ENCODE results near the gene MED29.

MED29 gene

GRCh38 chr19:39350156-39350555 lies 41.0 kb upstream of the MED29 start:
- no peak overlapping the region for H3K4me3 ChIP-seq (ENCODE audit: low read depth, low read length)
- DNase-seq (ENCODE audit: low read depth), result no peak
- no peak for TF ChIP-seq CTCF (conservative IDR thresholded peaks at IDR 0.05; ENCODE audit: low read depth, low read length)

GRCh38 chr19:39351537-39352064 lies 39.6 kb upstream of the MED29 start:
- H3K4me3 ChIP-seq (ENCODE audit: low read depth, low read length), result no peak overlapping the region
- peak; percentile 58 for DNase-seq (ENCODE audit: low read depth)
- TF ChIP-seq CTCF (conservative IDR thresholded peaks at IDR 0.05; ENCODE audit: low read depth, low read length), result peak; percentile 32

GRCh38 chr19:39352381-39353255 lies 38.6 kb upstream of the MED29 start:
- DNase-seq (ENCODE audit: low read depth), result no peak
- H3K4me3 ChIP-seq (ENCODE audit: low read depth, low read length), result no peak overlapping the region
- TF ChIP-seq CTCF (conservative IDR thresholded peaks at IDR 0.05; ENCODE audit: low read depth, low read length), result no peak

GRCh38 chr19:39355253-39355652 lies 35.9 kb upstream of the MED29 start:
- no peak for TF ChIP-seq CTCF (conservative IDR thresholded peaks at IDR 0.05; ENCODE audit: low read depth, low read length)

GRCh38 chr19:39356073-39356472 lies 35.1 kb upstream of the MED29 start:
- H3K4me3 ChIP-seq (ENCODE audit: low read depth, low read length), result no peak overlapping the region
- no peak for TF ChIP-seq CTCF (conservative IDR thresholded peaks at IDR 0.05; ENCODE audit: low read depth, low read length)

More at GRCh38 chr19:39355253-39355652, 35.9 kb upstream of the MED29 start:
- H3K4me3 ChIP-seq (ENCODE audit: low read depth, low read length), result no peak overlapping the region
- no peak for DNase-seq (ENCODE audit: low read depth)

GRCh38 chr19:39356647-39357046 lies 34.5 kb upstream of the MED29 start:
- TF ChIP-seq CTCF (conservative IDR thresholded peaks at IDR 0.05; ENCODE audit: low read depth, low read length), result no peak
- H3K4me3 ChIP-seq (ENCODE audit: low read depth, low read length), result no peak overlapping the region
- DNase-seq (ENCODE audit: low read depth), result no peak

More at GRCh38 chr19:39356073-39356472, 35.1 kb upstream of the MED29 start:
- no peak for DNase-seq (ENCODE audit: low read depth)

All from choroid plexus epithelial cell (primary cell).